Measurements from ENCODE around the gene EXOC6B.

Gene EXOC6B

GRCh38 chr2:72138921-72139381 lies 686.9 kb downstream of the EXOC6B start:
- DNase-seq (ENCODE audit: low read depth in 2 of 3, low spot score in 1 of 3) = no peak

- no peak for DNase-seq (ENCODE audit: low read depth in 2 of 3, low spot score in 1 of 3)
These were observed 687.6 kb downstream of the EXOC6B start for GRCh38 chr2:72138011-72138881.

GRCh38 chr2:72137498-72138010 lies 688.3 kb downstream of the EXOC6B start:
- DNase-seq (ENCODE audit: low read depth in 2 of 3, low spot score in 1 of 3) = peak; percentile 40 to 68 (median 58)

GRCh38 chr2:72136933-72137497 lies 688.8 kb downstream of the EXOC6B start:
- DNase-seq (ENCODE audit: low read depth in 2 of 3, low spot score in 1 of 3) = no peak

GRCh38 chr2:72136331-72136730 lies 689.5 kb downstream of the EXOC6B start:
- no peak for DNase-seq (ENCODE audit: low read depth in 2 of 3, low spot score in 1 of 3)

- DNase-seq (ENCODE audit: low read depth in 2 of 3, low spot score in 1 of 3) = no peak
These were observed 689.9 kb downstream of the EXOC6B start for GRCh38 chr2:72135921-72136320.

GRCh38 chr2:72134997-72135800 lies 690.6 kb downstream of the EXOC6B start:
- no peak for DNase-seq (ENCODE audit: low read depth in 2 of 3, low spot score in 1 of 3)

- no peak for DNase-seq (ENCODE audit: low read depth in 2 of 3, low spot score in 1 of 3)
These were observed 691.3 kb downstream of the EXOC6B start for GRCh38 chr2:72134408-72134996.

GRCh38 chr2:72133721-72134407 lies 692.0 kb downstream of the EXOC6B start:
- no peak for DNase-seq (ENCODE audit: low read depth in 2 of 3, low spot score in 1 of 3)

GRCh38 chr2:72132981-72133720 lies 692.7 kb downstream of the EXOC6B start:
- no peak for DNase-seq (ENCODE audit: low read depth in 2 of 3, low spot score in 1 of 3)

GRCh38 chr2:72131916-72132841 lies 693.7 kb downstream of the EXOC6B start:
- DNase-seq (ENCODE audit: low read depth in 2 of 3, low spot score in 1 of 3) = no peak

GRCh38 chr2:72131371-72131891 lies 694.4 kb downstream of the EXOC6B start:
- DNase-seq (ENCODE audit: low read depth in 2 of 3, low spot score in 1 of 3) = no peak

GRCh38 chr2:72130659-72131360 lies 695.0 kb downstream of the EXOC6B start:
- DNase-seq (ENCODE audit: low read depth in 2 of 3, low spot score in 1 of 3) = no peak

- DNase-seq (ENCODE audit: low read depth in 2 of 3, low spot score in 1 of 3) = no peak
These were observed 696.0 kb downstream of the EXOC6B start for GRCh38 chr2:72129681-72130340.

GRCh38 chr2:72128843-72129227 lies 697.0 kb downstream of the EXOC6B start:
- DNase-seq (ENCODE audit: low read depth in 2 of 3, low spot score in 1 of 3) = no peak

GRCh38 chr2:72128059-72128842 lies 697.6 kb downstream of the EXOC6B start:
- no peak for DNase-seq (ENCODE audit: low read depth in 2 of 3, low spot score in 1 of 3)
